ENCODE measurements around the gene PRSS56.
A peak's percentile ranks its signal among the peaks of the same experiment; 100 is the strongest.

The PRSS56 gene

DNA sequence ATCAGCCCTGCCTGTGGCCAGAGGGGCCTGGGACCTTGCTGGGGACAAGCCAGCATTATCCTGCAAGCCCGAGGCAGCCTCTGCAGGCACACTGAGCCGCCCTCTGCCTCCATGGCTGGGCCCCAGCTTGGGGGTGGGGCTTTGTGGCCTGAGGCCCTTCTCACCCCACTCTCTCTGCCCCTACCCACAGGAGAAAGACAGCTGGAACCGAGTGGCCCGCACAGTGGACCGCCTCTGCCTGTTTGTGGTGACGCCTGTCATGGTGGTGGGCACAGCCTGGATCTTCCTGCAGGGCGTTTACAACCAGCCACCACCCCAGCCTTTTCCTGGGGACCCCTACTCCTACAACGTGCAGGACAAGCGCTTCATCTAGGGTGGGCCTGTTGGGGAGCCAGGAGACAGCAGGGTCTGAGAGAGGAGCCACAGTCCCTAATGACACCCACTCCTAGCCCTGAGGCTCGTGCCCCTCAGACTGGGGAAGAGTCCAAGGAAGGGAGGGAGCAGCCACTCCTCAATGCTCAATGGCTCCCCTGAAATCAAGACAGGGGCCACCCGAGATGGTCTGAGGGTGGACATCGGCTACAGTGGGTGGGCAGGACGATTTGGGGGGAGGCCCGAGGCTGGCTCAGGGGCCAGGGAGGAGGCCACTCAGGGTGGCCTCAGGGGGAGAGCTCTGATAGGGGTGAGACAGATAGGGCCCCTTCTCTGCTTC lies 14.9 kb downstream of the PRSS56 start:
- DNase-seq: no peak
- peaks cover 7% of the 10 kb centered on the region for H3K4me1 Mint-ChIP-seq
- H3K27ac Mint-ChIP-seq: no peak overlapping the region
- H3K36me3 Mint-ChIP-seq (ENCODE audit: low read depth): no peaks in the 10 kb centered on the region
- no peaks in the 10 kb centered on the region for H3K9me3 Mint-ChIP-seq
- no peak for ATAC-seq
- H3K4me3 Mint-ChIP-seq: no peak overlapping the region
- peaks cover 4% of the 10 kb centered on the region for H3K27me3 Mint-ChIP-seq

DNA sequence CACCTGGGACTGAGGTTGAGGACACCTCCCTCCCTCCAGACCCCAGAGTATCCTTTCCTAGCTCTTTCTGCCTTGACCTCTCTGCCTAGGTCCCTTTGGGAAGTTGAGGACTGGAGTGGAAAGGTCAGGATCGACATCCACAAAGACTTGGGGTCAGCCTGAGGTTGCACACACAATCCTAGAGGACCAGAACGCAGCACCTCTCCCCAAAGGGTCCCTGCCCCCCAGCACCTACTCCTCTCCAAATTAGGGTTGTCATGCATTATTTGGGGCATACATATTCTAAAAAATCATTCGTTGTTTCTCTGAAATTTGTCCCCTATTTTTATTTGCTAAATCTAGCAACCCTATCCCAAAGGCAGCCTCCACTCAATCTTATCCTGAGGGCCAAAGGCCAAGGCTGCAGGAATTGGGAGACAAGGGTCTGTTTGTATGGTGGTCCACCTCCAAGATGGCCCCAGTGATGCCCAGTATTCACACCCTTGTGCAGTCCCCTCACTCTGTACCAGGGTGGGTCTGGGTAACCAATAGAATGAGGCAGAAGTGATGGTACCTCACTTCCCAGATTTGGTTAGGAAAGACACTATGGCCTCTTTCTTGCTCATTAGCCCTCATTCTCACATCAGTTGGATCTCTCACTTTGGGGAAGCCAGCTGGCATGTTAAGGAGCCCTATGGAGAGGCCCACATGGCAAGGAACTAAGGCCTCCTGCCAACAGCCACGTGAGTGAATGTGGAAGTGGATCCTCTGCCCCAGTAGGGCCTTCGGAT lies 15.8 kb downstream of the PRSS56 start:
- peaks cover 7% of the 10 kb centered on the region for H3K4me1 Mint-ChIP-seq
- no peak for ATAC-seq
- no peak overlapping the region for H3K4me3 Mint-ChIP-seq
- no peak overlapping the region for H3K27ac Mint-ChIP-seq
- H3K36me3 Mint-ChIP-seq (ENCODE audit: low read depth): no peaks in the 10 kb centered on the region
- no peaks in the 10 kb centered on the region for H3K9me3 Mint-ChIP-seq
- DNase-seq: no peak
- peaks cover 4% of the 10 kb centered on the region for H3K27me3 Mint-ChIP-seq

DNA sequence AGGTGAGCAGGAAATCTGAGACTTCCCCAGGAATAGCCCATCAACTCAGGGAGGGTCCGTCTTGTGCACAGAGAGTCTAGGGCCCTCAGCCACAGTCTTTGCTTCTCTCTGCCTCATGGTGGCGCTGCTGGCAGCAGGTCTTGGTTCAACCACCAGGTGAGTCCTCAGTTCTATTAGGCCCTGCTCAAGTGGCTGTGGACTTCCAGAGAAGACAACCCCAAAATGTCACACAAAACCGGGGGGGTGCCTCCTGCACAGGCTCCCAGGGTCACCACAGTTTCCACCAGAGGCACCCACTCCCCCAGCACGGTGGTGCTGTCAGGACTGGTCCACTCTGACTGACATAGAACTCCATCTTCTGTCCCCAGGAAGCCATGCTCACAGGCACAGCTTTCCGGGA lies 16.9 kb downstream of the PRSS56 start:
- H3K36me3 Mint-ChIP-seq (ENCODE audit: low read depth): no peaks in the 10 kb centered on the region
- no peak overlapping the region for H3K27ac Mint-ChIP-seq
- H3K4me1 Mint-ChIP-seq: peaks cover 7% of the 10 kb centered on the region
- no peak overlapping the region for H3K4me3 Mint-ChIP-seq
- H3K27me3 Mint-ChIP-seq: peaks cover 4% of the 10 kb centered on the region
- ATAC-seq (no peak), DNase-seq (no peak)
- H3K9me3 Mint-ChIP-seq: no peaks in the 10 kb centered on the region

DNA sequence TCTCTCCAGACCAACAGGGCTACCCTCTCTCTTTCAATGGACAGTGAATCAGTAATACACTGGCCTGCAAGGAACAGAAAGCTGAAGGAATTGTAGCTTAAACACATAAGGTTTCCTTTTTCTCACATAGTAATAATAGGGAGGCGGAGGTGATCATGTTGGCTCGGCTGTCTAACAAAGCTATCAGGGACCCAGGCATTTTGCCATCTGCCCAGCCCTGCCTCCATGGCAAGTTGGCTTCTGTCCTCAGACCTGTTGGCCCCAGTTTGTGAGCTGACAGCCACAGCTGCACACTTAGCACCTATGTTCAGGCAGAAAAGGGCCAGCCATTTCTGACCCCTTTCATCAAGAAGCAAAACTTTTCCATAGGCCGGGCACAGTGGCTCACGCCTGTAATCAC lies 17.3 kb downstream of the PRSS56 start:
- H3K36me3 Mint-ChIP-seq (ENCODE audit: low read depth): no peaks in the 10 kb centered on the region
- H3K4me3 Mint-ChIP-seq: no peak overlapping the region
- no peak overlapping the region for H3K27ac Mint-ChIP-seq
- H3K4me1 Mint-ChIP-seq: peaks cover 7% of the 10 kb centered on the region
- peaks cover 4% of the 10 kb centered on the region for H3K27me3 Mint-ChIP-seq
- ATAC-seq (no peak), DNase-seq (no peak)
- no peaks in the 10 kb centered on the region for H3K9me3 Mint-ChIP-seq

DNA sequence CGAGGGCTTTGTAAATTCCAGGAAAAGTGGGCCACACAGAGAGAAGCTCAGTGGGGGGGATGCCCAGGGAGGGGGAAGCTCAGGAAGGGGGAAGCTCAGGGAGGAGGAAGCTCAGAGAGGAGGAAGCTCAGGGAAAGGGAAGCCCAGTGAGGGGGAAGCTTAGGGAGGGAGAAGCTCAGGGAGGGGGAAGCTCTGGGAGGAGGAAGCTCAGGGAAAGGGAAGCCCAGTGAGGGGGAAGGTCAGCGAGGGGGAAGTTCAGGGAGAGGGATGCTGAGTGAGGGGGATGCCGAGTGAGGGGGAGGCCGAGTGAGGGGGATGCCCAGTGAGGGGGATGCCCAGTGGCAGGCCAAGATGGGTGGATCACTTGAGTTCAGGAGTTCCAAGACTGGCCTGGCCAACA lies 18.5 kb downstream of the PRSS56 start:
- H3K4me1 Mint-ChIP-seq: peaks cover 7% of the 10 kb centered on the region
- H3K9me3 Mint-ChIP-seq: no peaks in the 10 kb centered on the region
- no peak for ATAC-seq
- no peak overlapping the region for H3K4me3 Mint-ChIP-seq
- H3K27me3 Mint-ChIP-seq: peaks cover 4% of the 10 kb centered on the region
- no peak for DNase-seq
- no peaks in the 10 kb centered on the region for H3K36me3 Mint-ChIP-seq (ENCODE audit: low read depth)
- no peak overlapping the region for H3K27ac Mint-ChIP-seq

DNA sequence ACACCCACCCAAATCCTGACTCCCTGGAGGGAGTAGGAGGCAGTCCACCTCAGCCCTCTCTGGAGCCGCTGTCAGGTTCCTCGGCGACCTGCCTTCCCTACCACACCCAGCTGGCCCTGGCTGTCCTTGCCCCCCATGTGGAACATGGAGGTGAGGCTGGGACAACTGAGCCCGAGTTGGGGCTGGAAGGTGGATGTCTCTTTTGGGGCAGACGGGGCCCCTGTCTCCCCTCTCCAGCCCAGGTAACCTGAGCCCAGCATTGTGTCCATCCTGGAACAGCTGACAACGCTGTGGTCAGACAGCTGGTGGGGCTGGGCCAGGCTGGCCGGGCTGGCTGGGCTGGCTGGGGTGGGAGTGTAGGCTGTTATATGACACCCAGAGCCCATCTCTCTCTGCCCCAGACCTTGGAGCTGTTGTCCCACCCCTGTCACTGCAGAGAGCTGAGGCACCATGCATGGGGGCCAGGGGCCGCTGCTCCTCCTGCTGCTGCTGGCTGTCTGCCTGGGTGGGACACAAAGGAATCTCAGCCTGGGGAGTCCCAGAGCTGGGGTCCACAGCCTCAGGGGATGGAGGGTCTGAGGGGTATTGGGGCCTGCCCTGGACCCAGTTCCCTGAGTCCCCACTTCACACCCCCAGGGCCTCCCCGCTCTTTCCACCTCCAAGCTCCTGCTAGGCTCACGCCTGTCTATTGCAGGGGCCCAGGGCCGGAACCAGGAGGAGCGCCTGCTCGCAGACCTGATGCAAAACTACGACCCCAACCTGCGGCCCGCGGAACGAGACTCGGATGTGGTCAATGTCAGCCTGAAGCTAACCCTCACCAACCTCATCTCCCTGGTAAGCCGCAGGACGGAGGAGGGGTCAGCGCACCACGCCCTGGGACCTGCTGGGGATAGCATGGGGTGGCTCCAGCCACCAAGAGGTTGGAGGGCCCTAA lies 19.4 kb downstream of the PRSS56 start, which contains the start of gene CHRNG:
CHRNG (plus strand) TSS at position 395 of the 934 bp plus-strand sequence; CDS start at position 451, 56 bp downstream.
- Mint-ChIP-seq H3K9me3 (no peaks in the 10 kb centered on the region), H3K4me3 (no peak within 1 kb of the TSS), H3K27me3 (peaks cover 4% of the 10 kb centered on the region), H3K4me1 (peaks cover 7% of the 10 kb centered on the region), H3K27ac (no peak within 1 kb of the TSS), H3K36me3 (ENCODE audit: low read depth) (no peaks in the 10 kb centered on the region)
- no peak for ATAC-seq
- DNase-seq: no peak

DNA sequence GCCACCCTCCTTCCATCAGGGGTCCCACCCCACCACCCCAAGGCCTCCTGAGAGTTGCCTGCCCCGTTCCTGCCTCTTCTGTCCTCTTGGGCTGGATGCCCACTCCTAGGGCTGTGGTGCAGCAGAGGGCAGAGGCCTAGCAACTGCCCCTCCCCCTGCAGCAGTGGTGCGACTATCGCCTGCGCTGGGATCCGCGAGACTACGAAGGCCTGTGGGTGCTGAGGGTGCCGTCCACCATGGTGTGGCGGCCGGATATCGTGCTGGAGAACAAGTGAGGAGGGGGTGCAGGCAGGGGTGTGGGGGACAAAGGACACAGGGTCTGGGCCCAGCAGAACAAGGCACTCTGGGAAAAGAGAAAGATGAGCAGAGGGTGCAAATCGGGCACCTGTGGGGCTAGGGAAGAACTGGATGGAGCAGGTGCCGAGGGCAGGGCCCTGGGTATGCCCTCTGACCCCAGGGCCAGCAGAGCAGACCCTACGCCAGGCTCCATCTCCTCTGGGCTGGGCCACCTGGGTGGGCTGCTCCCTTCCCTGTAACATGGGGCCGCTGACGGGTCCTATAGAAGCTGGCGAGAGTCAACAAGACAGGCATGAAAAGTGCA lies 20.4 kb downstream of the PRSS56 start:
- Mint-ChIP-seq H3K9me3 (no peaks in the 10 kb centered on the region), H3K4me3 (no peak overlapping the region), H3K27ac (no peak overlapping the region), H3K36me3 (ENCODE audit: low read depth) (peaks cover 4% of the 10 kb centered on the region), H3K4me1 (peaks cover 7% of the 10 kb centered on the region), H3K27me3 (peaks cover 4% of the 10 kb centered on the region)
- DNase-seq: no peak
- no peak for ATAC-seq

DNA sequence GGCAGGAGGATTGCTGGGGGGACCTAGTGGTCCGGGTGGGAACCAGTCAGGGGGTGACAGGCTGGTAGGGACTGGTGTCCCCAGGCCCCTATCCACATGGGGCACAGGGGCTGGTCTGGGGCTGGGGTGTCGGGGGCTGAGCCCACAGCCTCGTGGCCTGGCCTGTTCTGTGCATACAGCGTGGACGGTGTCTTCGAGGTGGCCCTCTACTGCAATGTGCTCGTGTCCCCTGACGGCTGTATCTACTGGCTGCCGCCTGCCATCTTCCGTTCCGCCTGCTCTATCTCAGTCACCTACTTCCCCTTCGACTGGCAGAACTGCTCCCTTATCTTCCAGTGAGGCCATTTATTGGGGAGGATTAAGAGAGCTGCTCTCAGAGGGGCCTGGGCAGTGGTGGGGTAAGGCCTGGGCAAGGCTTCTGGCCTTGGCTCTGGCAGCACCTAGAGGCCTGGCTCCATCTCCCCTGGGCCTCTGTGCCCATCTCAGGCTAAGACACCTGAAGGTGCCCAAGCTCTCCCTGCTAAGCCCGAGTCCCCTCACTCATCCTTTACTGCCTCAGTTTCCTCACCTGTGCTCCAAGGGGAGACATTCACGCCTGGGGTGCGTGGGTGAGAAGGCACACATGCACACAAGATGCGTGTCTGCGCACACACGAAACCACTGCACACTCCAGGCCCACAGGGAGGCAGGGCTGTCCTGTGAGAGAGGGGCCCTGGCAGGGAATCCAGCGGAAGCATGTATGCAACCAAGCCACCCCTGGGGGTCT lies 21.2 kb downstream of the PRSS56 start:
- peaks cover 8% of the 10 kb centered on the region for H3K36me3 Mint-ChIP-seq (ENCODE audit: low read depth)
- no peaks in the 10 kb centered on the region for H3K9me3 Mint-ChIP-seq
- no peak overlapping the region for H3K27ac Mint-ChIP-seq
- H3K4me1 Mint-ChIP-seq: peaks cover 10% of the 10 kb centered on the region
- DNase-seq (no peak), ATAC-seq (peak; percentile 21)
- peaks cover 4% of the 10 kb centered on the region for H3K27me3 Mint-ChIP-seq
- no peak overlapping the region for H3K4me3 Mint-ChIP-seq

DNA sequence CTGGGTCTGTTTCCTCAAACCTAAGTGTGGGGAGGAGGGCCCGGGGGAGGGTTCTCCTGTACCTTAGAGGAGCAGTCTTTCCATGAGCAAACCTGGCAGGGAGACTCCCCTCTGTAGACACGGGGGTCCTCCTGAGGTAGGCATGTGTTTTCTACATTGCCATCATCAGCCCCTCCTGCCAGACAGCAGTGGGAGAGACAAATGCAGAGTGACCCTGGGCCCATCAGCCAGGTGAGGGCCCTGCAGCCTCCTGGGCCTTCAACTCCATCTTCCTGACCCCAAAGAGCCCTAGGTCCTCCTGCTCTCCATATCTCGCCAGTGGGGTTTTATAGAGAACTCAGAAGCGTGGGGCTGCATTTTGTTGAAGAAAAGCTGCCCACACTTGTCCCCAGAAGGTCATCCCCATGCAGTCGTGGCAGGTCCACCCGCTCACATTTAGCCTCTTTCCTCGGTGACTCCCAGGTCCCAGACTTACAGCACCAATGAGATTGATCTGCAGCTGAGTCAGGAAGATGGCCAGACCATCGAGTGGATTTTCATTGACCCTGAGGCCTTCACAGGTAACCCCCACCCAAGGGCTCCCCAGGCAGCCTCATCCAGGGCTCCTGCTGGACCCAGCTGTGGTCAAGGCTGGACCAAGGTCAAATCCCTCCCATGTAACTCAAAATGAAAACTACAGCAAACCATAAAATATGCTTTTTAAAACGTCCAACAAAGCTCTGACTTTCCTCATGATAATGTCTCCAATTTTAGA lies 21.9 kb downstream of the PRSS56 start:
- H3K36me3 Mint-ChIP-seq (ENCODE audit: low read depth): peaks cover 13% of the 10 kb centered on the region
- no peaks in the 10 kb centered on the region for H3K9me3 Mint-ChIP-seq
- peaks cover 14% of the 10 kb centered on the region for H3K4me1 Mint-ChIP-seq
- H3K27me3 Mint-ChIP-seq: peaks cover 4% of the 10 kb centered on the region
- no peak overlapping the region for H3K4me3 Mint-ChIP-seq
- DNase-seq: no peak
- H3K27ac Mint-ChIP-seq: no peak overlapping the region
- no peak for ATAC-seq

DNA sequence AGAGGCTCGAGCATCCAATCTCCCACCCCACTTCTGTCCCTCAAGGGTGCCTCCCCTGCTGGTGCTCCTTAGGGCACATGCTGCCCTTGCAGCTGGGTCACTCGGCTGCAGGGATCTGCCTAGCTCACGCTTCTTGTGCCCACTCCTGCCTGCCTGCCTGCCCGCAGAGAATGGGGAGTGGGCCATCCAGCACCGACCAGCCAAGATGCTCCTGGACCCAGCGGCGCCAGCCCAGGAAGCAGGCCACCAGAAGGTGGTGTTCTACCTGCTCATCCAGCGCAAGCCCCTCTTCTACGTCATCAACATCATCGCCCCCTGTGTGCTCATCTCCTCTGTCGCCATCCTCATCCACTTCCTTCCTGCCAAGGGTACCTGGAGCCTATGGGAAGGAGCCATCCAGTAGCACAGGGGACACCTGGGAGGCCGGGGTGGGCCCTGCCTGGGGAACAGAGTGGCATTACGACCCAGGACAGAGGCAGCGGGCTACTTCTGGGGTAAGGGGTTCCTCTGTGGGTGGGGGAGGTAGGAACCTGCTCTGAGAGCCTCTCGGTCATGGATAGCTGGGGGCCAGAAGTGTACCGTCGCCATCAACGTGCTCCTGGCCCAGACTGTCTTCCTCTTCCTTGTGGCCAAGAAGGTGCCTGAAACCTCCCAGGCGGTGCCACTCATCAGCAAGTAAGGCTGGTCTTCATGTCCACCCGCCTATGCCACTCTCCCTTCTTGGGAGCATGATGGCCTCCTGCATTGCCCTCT lies 22.7 kb downstream of the PRSS56 start:
- Mint-ChIP-seq H3K27ac (no peak overlapping the region), H3K9me3 (no peaks in the 10 kb centered on the region), H3K27me3 (peaks cover 4% of the 10 kb centered on the region), H3K4me1 (peaks cover 21% of the 10 kb centered on the region), H3K36me3 (ENCODE audit: low read depth) (peaks cover 21% of the 10 kb centered on the region), H3K4me3 (no peak overlapping the region)
- DNase-seq (no peak), ATAC-seq (no peak)

DNA sequence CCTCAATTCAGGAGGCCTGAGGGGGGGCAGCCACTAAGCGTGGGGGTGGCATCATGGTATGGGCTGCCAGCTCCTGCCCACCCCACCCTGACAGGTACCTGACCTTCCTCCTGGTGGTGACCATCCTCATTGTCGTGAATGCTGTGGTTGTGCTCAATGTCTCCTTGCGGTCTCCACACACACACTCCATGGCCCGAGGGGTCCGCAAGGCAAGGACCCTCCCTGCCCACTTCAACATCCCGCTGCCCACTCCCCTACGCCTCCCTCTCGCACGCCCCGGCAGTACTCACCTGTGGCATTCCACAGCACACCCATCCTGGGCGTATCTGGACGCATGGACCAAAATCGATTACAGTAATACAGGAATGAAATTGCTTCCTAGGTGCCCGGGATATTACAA lies 23.3 kb downstream of the PRSS56 start:
- Mint-ChIP-seq H3K36me3 (ENCODE audit: low read depth) (peaks cover 27% of the 10 kb centered on the region), H3K27ac (no peak overlapping the region), H3K4me3 (no peak overlapping the region), H3K27me3 (peaks cover 1% of the 10 kb centered on the region), H3K9me3 (peaks cover 2% of the 10 kb centered on the region), H3K4me1 (peaks cover 22% of the 10 kb centered on the region)
- ATAC-seq: no peak
- DNase-seq: no peak

DNA sequence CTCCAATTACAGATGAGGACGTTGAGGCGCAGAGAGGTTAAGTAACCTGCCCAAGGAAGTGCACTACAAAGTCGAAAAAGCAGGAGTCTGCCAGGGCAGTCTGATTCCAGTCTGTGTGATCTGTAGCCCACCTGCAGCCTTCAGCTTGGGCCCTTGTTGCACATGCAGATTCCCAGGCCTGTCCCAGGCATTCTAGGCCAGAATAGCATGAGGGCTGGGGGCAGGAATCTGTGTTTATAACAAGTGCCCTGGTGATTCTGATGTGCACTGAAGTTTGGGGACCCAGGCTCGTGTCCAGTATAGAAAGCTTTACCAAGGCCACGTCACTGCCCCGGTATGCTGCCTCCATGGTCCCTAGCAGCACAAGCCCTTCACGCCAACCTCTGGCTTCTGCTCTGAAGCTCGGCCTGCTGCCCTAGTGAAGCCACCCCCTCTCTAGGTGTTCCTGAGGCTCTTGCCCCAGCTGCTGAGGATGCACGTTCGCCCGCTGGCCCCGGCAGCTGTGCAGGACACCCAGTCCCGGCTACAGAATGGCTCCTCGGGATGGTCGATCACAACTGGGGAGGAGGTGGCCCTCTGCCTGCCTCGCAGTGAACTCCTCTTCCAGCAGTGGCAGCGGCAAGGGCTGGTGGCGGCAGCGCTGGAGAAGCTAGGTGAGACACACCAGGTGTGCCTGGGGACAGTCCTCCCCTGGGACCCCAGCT lies 23.9 kb downstream of the PRSS56 start:
- Mint-ChIP-seq H3K9me3 (peaks cover 4% of the 10 kb centered on the region), H3K27me3 (no peaks in the 10 kb centered on the region), H3K27ac (no peak overlapping the region), H3K4me3 (no peak overlapping the region), H3K36me3 (ENCODE audit: low read depth) (peaks cover 33% of the 10 kb centered on the region), H3K4me1 (peaks cover 25% of the 10 kb centered on the region)
- ATAC-seq (no peak), DNase-seq (no peak)

Measured in activated naive CD8-positive, alpha-beta T cell treated with anti-CD3 and anti-CD28 coated beads, Interleukin-2, amount 50 U/mL, for 24 hours (primary cell).